ENCODE results near the gene PDLIM1. TPM values are rescaled to one million over a fixed set of nuclear protein-coding genes. Genes with fewer than 3 reads are reported as not detected.

The PDLIM1 gene
- 3.7 TPM in 1 of 2 replicates, not detected in the other for polyA plus RNA-seq

GRCh38 chr10:95290461-95291364, at the start of gene PDLIM1:
Gene PDLIM1, minus strand, starts transcription at chr10:95291003. Its CDS starts 88 bp downstream, at chr10:95290915.

GRCh38 chr10:95193944-95194343, 96.9 kb downstream of the PDLIM1 start, which contains the start of gene ACSM6:
Gene ACSM6, plus strand, starts transcription at chr10:95194238. Its CDS starts 248 bp downstream, at chr10:95194486.

Other genes starting within 250 kb of the PDLIM1 start
- gene CYP2C8, start 221.5 kb downstream of the PDLIM1 start, polyA plus RNA-seq: 6.0 and 6.8 TPM in 2 replicates
- not detected in 2 replicates for gene ACSM6, start 96.8 kb downstream of the PDLIM1 start, polyA plus RNA-seq